ENCODE results near the gene CDH13. TPM values are rescaled to one million over a fixed set of nuclear protein-coding genes. Genes with fewer than 3 reads are reported as not detected.

The CDH13 gene
- total RNA-seq, 4 donors from 2014 or later: 6.4 to 19.7 (median 11.7) TPM

GRCh38 chr16:82833378-82833993 lies 206.7 kb downstream of the CDH13 start:
- TF ChIP-seq CTCF (IDR thresholded peaks at IDR 0.05; ENCODE audit: low read depth): no peak

- no peak for TF ChIP-seq CTCF (IDR thresholded peaks at IDR 0.05; ENCODE audit: low read depth)
Measured at GRCh38 chr16:82834151-82834815, 207.5 kb downstream of the CDH13 start.

- TF ChIP-seq CTCF (IDR thresholded peaks at IDR 0.05; ENCODE audit: low read depth): no peak
Measured at GRCh38 chr16:82835487-82836155, 208.9 kb downstream of the CDH13 start.

GRCh38 chr16:82841108-82841507 lies 214.3 kb downstream of the CDH13 start:
- TF ChIP-seq CTCF (IDR thresholded peaks at IDR 0.05; ENCODE audit: low read depth): no peak

- no peak for TF ChIP-seq CTCF (IDR thresholded peaks at IDR 0.05; ENCODE audit: low read depth)
Measured at GRCh38 chr16:82843606-82844271, 217.0 kb downstream of the CDH13 start.

GRCh38 chr16:82845116-82845515 lies 218.3 kb downstream of the CDH13 start:
- TF ChIP-seq CTCF (IDR thresholded peaks at IDR 0.05; ENCODE audit: low read depth): no peak

GRCh38 chr16:82846806-82847205 lies 220.0 kb downstream of the CDH13 start:
- TF ChIP-seq CTCF (IDR thresholded peaks at IDR 0.05; ENCODE audit: low read depth): no peak
